GM21786 (cell line): ENCODE measurements around the gene CDC42SE2.
"Not testable (repeated sequence)": the region's sequence is repeated elsewhere in the genome, so short reads cannot be mapped to it uniquely, and the experiment has no call there.

Experiments
- ATAC-seq: cut with Tn5 transposase; IDR thresholded peaks from one replicate; pipeline ENCODE4 v1.9.1; 2021; ENCODE audit not compliant: unreplicated experiment

Gene CDC42SE2

GRCh38 chr5:131316822-131317221 lies 53.0 kb downstream of the CDC42SE2 start:
- no peak for ATAC-seq

GRCh38 chr5:131318455-131318854 lies 54.6 kb downstream of the CDC42SE2 start:
- ATAC-seq = no peak

GRCh38 chr5:131321066-131321465 lies 57.2 kb downstream of the CDC42SE2 start:
- no peak for ATAC-seq

- no peak for ATAC-seq
These were observed 59.1 kb downstream of the CDC42SE2 start for GRCh38 chr5:131322926-131323325.

GRCh38 chr5:131323378-131323777 lies 59.5 kb downstream of the CDC42SE2 start:
- no peak for ATAC-seq

- no peak for ATAC-seq
These were observed 60.5 kb downstream of the CDC42SE2 start for GRCh38 chr5:131324303-131324702.

- no peak for ATAC-seq
These were observed 64.9 kb downstream of the CDC42SE2 start for GRCh38 chr5:131328536-131329285.

GRCh38 chr5:131329286-131329560 lies 65.4 kb downstream of the CDC42SE2 start:
- no peak for ATAC-seq

- ATAC-seq = no peak
These were observed 66.2 kb downstream of the CDC42SE2 start for GRCh38 chr5:131330031-131330430.

GRCh38 chr5:131335756-131336155 lies 71.9 kb downstream of the CDC42SE2 start:
- ATAC-seq = not testable (repeated sequence)

- not testable (repeated sequence) for ATAC-seq
These were observed 72.9 kb downstream of the CDC42SE2 start for GRCh38 chr5:131336801-131337200.

- ATAC-seq = not testable (repeated sequence)
These were observed 73.6 kb downstream of the CDC42SE2 start for GRCh38 chr5:131337240-131338050.

- no peak for ATAC-seq
These were observed 74.2 kb downstream of the CDC42SE2 start for GRCh38 chr5:131338051-131338453.

GRCh38 chr5:131344288-131344687 lies 80.4 kb downstream of the CDC42SE2 start:
- not testable (repeated sequence) for ATAC-seq

GRCh38 chr5:131346204-131346603 lies 82.4 kb downstream of the CDC42SE2 start:
- ATAC-seq = not testable (repeated sequence)

GRCh38 chr5:131353991-131354390 lies 90.1 kb downstream of the CDC42SE2 start:
- ATAC-seq = no peak

GRCh38 chr5:131355971-131356528 lies 92.2 kb downstream of the CDC42SE2 start:
- peak; percentile 49 for ATAC-seq

GRCh38 chr5:131356619-131357018 lies 92.8 kb downstream of the CDC42SE2 start:
- no peak for ATAC-seq

- peak; percentile 50 for ATAC-seq
These were observed 94.1 kb downstream of the CDC42SE2 start for GRCh38 chr5:131357739-131358561.

GRCh38 chr5:131361677-131362315 lies 97.9 kb downstream of the CDC42SE2 start:
- ATAC-seq = no peak
